ENCODE measurements around the gene TNIP1.

DNA sequence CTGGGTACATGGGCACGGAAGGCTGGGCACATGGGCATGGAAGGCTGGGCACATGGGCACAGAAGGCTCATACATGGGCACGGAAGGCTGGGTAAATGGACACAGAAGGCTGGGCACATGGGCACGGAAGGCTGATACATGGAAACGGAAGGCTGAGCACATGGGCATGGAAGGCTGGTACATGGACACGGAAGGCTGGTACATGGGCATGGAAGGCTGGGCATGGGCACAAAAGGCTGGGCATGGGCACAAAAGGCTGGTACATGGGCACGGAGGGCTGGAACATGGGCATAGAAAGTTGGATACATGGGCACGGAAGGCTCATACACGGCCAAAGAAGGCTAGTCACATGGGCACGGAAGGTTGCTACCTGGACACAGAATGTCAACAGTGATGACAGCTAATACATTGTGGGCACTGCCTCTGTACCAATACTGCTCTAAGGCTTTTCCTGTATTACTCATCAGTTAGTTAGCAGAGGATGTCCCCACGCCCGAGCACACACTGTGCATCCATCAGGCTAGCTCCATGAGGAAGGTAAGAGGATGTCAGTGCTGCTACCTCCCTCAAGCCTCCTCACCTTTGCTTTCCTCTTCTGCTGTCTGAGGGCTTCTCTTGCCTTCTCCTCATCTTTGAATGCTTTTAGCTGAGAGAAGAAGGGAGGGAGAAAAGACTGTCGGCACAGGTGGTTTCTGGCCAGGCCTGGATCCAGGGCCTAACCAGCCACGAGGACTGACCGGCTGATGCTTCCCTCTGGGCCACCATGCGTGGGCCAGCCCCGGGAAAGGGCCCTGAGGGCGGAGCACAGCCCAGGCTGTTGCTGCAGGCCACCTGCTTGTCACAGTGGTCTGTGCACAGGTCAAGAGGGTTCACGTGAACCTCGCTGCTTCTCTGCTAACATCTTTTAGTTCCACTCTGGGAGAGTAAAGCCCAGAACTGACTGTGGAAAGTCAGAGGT is 46.1 kb downstream of the TNIP1 start:
- TF ChIP-seq, protein P1, sequence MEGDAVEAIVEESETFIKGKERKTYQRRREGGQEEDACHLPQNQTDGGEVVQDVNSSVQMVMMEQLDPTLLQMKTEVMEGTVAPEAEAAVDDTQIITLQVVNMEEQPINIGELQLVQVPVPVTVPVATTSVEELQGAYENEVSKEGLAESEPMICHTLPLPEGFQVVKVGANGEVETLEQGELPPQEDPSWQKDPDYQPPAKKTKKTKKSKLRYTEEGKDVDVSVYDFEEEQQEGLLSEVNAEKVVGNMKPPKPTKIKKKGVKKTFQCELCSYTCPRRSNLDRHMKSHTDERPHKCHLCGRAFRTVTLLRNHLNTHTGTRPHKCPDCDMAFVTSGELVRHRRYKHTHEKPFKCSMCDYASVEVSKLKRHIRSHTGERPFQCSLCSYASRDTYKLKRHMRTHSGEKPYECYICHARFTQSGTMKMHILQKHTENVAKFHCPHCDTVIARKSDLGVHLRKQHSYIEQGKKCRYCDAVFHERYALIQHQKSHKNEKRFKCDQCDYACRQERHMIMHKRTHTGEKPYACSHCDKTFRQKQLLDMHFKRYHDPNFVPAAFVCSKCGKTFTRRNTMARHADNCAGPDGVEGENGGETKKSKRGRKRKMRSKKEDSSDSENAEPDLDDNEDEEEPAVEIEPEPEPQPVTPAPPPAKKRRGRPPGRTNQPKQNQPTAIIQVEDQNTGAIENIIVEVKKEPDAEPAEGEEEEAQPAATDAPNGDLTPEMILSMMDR (IDR thresholded peaks at IDR 0.05; ENCODE audit: poor library complexity), result no peak
- TF ChIP-seq EZH2 (IDR thresholded peaks at IDR 0.05; ENCODE audit: borderline replicate concordance) (no peak), EZH2phosphoT487 (IDR thresholded peaks at IDR 0.05; ENCODE audit: low read depth, severe bottlenecking, unreplicated experiment) (no peak)
